NB4 (cell line): ENCODE results near the gene ITGB4.
A peak's percentile ranks its signal among the peaks of the same experiment; 100 is the strongest.

Experiments
- DNase-seq: peaks from one replicate; pipeline ENCODE4 v3.0.0; 2010; ENCODE audit warnings: low read depth
- H3K4me3 ChIP-seq: one replicate; pipeline ENCODE4 v1.5.1; 2011; ENCODE audit warnings: mild to moderate bottlenecking, low read depth, low read length, moderate library complexity
- CTCF ChIP-seq: IDR thresholded peaks from one replicate; pipeline ENCODE4 v1.5.1; 2012; ENCODE audit warnings: low read depth, low read length
- MAX ChIP-seq: IDR thresholded peaks from 2 replicates; pipeline ENCODE4 v1.6.1; 2011; ENCODE audit warnings: low read depth, low read length
- MYC ChIP-seq: IDR thresholded peaks from 2 replicates; pipeline ENCODE4 v1.6.1; 2011; ENCODE audit warnings: low read depth, low read length
- POLR2A ChIP-seq: IDR thresholded peaks from 2 replicates; pipeline ENCODE4 v1.6.1; 2011; ENCODE audit warnings: mild to moderate bottlenecking; ENCODE audit not compliant: insufficient read length; ENCODE audit errors: extremely low read depth

ITGB4 gene

GRCh38 chr17:75737133-75737962, 16.1 kb downstream of the ITGB4 start:
- no peak overlapping the region for H3K4me3 ChIP-seq
- no peak for DNase-seq
- no peak for TF ChIP-seq MAX
- TF ChIP-seq MYC: no peak
- no peak for TF ChIP-seq CTCF
- TF ChIP-seq POLR2A: no peak

- DNase-seq: peak; percentile 92
- no peak overlapping the region for H3K4me3 ChIP-seq
- TF ChIP-seq POLR2A (no peak), MAX (peak; percentile 99), CTCF (no peak), MYC (peak; percentile 89)
Observed at GRCh38 chr17:75738218-75738802, 17.1 kb downstream of the ITGB4 start.

GRCh38 chr17:75739174-75739573, 17.9 kb downstream of the ITGB4 start:
- no peak for DNase-seq
- H3K4me3 ChIP-seq: no peak overlapping the region
- TF ChIP-seq MAX: no peak
- no peak for TF ChIP-seq CTCF
- TF ChIP-seq POLR2A: no peak
- TF ChIP-seq MYC: no peak

- TF ChIP-seq MYC: no peak
- no peak for TF ChIP-seq CTCF
- TF ChIP-seq MAX: no peak
- no peak for TF ChIP-seq POLR2A
- no peak for DNase-seq
- no peak overlapping the region for H3K4me3 ChIP-seq
Observed at GRCh38 chr17:75739801-75740200, 18.5 kb downstream of the ITGB4 start.

- no peak for TF ChIP-seq POLR2A
- TF ChIP-seq MAX: no peak
- TF ChIP-seq CTCF: no peak
- TF ChIP-seq MYC: no peak
- no peak overlapping the region for H3K4me3 ChIP-seq
- no peak for DNase-seq
Observed at GRCh38 chr17:75740215-75740614, 19.0 kb downstream of the ITGB4 start.
